NCI-H1417 (cell line): ENCODE data around the gene STAG1.
"Not testable (repeated sequence)": the region's sequence is repeated elsewhere in the genome, so short reads cannot be mapped to it uniquely, and the experiment has no call there.

Source experiments
- DNase-seq, 3 experiments: peaks; one replicate each; lab custom pipeline; 2025; lab: John Stamatoyannopoulos, UW

STAG1 gene

DNA sequence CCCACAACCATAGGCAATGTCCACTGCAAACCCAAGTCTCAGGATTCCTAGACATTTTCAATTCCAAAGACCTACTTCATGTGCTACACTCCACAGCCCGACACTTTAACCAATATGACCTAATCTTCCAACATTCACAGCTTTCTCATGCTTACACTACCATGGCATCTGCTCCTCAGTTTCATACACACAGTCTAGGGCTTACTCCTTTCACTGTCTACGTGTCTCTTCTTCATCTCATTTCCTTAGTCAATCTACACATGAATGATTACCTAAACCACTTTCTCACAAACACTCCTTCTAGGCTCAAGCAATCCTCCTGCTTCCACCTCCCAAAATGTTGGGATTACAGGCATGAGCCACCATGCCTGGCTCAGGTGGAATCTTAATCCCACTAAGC lies 106.3 kb downstream of the STAG1 start:
- no peak for DNase-seq

DNA sequence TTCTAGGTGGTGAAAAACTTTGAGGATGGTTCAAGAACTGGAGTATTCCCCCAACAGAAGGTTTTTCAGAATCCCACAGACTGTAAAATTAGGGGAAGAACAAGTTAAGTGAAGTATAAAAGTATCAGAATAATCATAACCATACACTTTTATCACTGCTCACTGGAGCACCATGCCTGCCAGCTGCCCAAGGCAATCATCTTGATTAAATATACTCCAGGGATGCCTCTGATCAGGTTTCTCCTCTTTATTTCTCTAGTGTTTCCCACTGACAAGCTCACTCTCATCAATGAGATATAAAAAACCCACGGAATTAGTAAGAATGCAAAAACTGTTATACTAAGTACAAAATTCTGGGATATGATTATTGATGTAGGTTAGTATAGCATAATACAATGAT lies 108.0 kb downstream of the STAG1 start:
- no peak for DNase-seq

DNA sequence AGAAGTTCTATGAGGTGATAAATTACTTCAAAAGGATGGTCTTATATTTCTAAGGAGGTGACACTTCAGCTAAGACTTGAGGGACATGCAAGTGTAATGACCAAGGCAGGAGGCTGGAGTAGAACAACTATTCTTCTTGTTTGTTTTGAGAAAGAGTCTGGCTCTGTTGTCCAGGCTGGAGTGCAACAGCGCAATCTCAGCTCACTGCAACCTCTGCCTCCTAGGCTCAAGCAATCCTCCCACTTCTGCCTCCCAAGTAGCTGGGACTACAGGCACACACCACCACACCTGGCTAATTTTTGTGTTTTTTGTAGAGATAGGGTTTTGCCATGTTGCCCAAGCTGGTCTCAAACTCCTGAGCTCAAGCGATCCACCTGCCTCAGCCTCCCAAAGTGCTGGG lies 108.8 kb downstream of the STAG1 start:
- DNase-seq = not testable (repeated sequence)

DNA sequence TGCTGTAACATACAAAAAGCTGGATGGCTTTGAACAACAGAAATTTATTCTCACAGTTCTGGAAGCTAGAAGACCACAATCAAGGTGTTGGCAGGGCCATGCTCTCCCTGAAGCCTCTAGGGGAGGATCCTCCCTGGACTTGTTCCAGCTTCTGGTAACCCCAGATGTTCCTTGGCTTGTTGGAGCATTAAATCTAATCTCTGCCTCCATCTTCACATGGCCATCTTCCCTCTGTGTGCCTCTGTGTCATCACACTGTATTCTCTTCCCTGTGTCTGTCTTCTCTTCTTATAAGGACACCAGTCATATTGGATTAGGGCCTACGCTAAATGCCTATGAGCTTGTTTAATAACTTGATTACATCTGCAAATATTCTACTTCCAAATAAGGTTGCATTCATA lies 109.5 kb downstream of the STAG1 start:
- no peak for DNase-seq

DNA sequence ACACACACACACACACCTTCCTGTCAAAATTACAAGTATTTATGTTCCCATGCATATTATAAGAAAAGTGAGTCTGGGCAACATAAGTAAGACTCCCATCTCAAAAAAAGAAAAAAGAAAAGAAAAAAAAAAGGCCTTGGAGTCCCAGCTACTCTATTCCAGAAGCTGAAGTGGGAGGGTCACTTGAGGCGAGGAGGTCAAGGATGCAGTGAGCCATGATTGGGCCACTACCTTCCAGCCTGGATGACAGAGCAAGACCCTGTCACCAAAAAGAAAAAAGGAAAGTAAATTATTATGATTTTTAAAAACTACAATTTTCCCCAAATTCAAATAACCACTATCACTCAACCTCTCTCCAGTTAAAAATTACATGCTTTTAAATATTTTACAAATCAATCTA lies 113.1 kb downstream of the STAG1 start:
- DNase-seq = no peak

DNA sequence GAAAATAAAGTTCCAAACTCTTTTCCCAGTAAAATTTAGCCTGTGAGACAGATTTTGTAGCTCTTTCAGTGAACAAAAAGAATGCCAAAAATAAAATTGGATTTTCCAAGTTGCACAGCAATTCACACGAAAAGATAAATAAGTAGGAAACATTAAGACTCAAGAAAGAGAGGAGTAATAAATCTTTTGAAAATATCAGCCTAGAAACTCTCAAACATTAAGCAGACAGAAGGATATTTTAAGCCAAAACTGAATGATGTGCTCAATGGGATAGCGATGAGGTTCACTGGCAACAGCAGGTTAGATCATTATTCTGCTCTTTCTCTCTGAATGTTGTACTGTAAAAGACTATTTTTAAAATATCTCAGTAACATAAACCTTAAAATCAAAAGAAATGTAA lies 115.0 kb downstream of the STAG1 start:
- DNase-seq = no peak

DNA sequence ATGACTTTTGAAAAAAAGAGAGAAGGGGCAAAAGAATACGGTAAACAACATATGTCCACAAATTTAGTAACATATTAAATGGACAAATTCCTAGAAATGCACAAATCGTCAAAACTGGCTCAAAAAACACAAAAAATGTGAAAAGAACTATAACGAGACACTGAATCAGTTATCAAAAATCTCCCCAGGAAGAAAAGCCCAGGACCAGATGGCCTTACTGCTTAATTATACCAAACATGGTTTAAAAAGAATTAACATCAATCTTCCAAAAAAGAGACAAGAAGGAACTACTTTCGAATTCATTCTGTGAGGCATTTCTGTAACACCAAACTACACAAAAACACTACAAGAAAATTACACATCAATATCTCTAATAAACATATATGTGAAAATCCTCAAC lies 117.4 kb downstream of the STAG1 start:
- DNase-seq = no peak

DNA sequence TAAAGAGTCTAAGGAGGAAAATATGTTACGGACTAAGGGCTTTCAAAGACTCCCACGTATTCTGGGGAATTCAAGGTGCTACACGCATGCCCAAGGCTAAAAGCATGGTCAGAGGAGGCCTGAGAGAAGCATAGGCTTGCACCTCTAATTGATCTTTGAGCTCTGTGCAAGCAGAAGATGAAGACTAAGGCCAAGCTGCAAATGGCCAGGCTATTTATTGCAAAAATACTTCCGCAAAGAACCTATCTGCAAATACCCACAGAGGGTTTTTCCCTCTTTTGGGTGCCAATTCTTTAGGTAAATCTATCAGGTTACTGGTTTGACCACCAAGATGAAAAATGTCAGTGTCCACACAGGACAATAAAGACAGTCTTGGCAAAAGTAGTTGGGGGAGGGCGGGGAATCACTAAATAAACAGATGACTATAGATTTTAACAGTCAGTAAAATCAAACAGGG lies 119.5 kb downstream of the STAG1 start:
- DNase-seq = no peak

DNA sequence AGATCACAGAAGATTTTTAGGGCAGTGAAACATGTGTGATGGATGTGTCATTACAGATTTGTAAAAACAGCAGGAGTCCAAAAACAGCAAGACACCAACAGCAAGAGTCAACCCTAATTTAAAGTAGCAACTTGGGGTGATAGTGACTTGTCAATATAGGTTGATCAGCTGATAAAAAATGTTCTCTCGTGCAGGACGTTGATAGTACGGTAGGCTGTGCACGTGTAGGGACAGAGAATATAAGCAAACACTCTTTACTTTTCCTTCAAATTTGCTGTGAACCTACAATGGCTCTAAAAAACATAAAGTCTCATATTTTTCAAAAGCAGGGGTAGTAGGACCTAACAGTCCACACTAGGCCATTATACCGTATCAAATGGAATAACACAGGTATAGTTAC lies 120.8 kb downstream of the STAG1 start:
- no peak for DNase-seq

DNA sequence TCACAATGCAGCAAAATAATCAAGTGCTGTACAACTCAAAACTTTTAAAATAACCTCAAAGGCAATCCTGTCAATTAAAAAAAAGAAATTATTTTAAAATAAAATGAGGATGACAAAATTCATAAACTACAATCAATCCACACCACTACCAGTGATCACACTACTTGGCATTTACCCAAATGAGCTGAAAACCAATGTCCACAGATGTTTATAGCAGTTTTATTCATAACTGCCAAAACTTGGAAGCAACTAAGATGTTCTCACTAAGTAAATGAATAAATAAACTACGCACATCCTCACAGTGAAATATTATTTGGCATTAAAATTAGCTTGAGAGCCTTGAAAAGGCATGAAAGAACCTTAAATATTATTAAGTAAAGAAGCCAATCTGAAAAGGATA lies 121.3 kb downstream of the STAG1 start:
- DNase-seq = no peak

DNA sequence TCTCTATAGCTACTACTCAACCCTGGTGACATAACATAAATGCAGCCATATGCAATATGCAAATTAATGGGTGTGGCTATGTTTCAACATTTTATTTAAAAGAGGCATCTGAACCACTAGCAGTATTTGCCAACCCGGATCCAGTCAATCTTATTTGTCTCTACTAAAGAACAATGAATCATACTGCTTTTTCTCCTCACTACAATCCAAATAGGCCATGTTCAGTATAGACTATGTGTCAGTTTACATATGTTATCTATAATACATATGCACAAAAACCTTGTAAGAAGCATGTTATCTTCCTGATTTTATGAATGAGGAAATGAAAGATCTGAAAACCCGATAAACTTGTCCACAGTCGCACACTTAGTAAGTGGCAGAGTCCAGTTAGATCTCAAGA lies 125.7 kb downstream of the STAG1 start:
- no peak for DNase-seq

DNA sequence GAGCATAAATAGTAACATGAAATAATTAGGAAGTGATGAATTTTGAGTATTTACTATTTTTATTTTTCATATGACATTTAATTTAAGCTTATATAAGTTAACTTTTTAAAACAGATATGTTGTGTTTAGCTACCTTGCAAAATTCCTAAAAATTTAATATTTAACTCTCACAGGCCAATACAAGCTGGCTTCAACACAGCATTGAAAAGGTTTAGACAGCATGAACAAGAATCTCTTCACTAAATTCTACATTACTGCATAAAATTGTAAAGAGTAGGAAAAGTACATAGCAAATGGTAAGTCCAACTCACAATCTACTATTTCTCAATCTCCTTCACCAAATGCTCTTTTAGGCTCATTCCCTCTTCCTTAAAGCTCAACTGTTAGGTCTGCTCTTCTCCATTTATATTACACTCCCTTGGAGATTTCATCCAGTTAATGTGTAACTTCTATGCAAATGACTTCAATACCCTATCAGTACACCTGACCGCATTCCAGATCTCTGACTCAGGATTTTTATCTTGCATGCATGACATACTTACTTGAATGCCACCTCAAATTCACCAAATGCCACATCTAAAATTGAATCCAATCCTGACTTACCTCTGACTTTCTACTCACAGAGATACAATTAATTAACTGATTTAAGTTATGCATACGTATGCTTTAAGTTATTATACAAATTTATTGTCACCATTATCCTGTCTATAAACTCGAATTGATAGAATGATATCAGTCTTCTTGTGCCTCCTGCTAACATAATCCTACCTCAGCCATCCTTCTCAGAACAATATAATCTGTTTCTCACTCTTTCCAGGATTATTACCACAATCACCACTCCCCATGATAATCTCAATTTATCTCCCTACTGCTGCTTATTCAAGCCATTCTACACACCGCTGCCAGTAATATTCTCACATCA lies 127.0 kb downstream of the STAG1 start:
- no peak for DNase-seq

DNA sequence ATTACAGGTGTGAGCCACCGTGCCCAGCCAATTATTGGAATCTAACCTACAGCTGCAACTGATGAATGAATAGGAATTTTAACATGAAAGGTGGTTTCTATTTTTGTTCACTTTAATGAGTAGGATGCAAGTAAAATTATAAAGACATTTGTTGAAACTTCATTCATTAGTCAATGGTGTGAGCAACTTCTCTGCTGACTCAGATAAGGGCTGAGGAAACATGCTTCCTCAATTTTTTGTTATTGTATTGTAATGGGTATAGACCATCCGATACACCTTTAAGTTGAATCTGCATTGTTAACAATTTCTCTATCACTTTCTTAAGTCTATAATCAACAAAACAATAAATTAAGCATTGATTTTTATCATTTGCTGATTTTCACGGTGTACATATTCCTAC lies 127.8 kb downstream of the STAG1 start:
- no peak for DNase-seq

DNA sequence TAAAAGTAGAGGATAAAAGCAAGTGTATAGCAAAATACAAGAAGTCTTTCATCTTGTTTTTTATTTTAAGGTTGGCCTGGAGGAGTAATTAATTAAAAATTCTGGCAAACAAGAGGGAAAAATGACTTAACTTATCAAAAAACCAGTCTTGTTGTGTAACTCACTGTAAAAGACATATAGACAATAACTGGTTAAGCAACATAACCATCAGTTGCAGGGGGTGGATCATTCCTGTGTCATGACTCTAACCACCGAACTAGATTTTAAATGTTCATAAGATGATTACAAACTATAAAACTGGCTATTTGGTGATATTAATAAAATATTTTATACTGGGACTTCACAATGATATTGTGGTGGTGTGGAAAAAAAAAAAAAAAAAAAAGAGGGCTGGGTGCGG lies 130.6 kb downstream of the STAG1 start:
- DNase-seq = no peak

DNA sequence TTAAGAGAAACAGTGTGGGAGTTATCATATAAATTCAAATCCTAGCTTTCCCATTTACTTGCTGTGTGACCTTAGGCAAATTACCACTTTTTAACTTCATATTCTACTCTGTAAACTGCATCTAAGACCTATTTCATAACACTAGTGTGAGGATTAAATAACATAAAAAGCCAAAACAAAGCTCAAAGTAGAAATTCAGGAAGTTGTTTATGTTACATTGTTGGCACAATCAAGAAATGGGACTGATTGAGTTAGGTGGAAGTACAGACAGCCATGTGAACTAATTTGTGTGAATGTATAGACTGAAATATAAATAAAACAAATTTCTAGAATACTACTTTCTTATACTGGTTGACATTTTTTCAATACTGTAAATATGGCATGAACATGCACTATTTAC lies 131.7 kb downstream of the STAG1 start:
- no peak for DNase-seq

DNA sequence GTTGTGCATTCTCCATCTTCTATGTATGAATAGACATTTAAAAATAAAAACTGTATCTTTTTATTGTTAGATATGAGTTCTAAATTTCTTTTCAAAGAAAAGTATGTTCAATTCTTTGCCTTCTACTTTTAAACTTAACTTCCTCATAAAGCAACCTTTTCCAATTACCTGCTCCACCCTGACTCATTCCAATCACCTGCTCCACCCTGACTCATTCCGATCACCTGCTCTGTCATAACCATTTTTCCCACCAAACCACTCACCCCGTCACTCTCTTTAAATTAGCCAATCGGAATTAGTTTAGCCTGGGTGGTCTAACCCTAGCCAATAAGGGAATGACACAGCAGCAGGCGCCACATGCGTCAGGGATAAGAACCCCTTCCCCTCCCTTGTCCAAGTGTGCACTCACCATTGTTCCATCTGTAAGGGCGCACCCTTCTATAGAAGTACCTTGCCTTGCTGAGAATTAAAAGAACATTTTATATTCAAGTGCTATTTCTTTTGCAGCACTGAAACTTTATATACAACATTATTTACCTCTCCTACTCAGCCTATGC lies 134.1 kb downstream of the STAG1 start:
- not testable (repeated sequence) for DNase-seq

DNA sequence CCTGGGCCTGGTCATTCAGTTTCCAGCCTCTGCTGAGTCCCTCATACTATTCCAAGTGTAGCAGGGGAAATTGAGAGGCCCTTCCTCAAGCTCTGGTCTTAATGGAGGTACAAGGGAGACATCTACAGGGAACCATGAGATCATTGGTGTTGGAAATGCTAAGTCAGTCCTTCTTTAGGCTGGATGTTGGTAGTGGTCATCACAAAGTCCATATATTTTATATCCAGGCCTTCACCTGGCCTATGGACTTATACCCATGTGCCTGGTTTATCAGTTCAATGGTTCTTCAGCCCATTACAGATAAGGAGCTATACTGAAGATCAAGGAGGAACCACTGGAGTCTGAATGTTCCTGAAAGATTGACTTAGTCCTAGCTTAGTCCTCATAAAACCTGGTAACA lies 135.0 kb downstream of the STAG1 start:
- no peak for DNase-seq

DNA sequence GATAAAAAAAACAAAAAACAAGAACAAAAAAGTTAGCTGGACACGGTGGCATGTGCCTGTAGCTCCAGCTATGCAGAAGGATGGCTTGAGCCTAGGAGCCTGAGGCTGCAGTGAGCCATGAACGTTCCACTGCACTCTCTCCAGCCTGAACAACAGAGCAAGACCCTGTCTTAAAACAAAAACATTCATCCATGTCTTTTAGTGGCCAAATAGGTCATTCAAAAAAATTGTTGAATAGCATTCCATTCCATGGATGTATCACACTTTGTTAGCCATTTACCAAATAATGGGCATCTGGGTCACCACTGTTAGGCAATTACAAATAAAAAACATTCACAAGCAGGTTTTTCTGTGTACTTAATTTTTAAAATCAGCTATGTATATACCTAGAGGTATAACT lies 139.7 kb downstream of the STAG1 start:
- no peak for DNase-seq

DNA sequence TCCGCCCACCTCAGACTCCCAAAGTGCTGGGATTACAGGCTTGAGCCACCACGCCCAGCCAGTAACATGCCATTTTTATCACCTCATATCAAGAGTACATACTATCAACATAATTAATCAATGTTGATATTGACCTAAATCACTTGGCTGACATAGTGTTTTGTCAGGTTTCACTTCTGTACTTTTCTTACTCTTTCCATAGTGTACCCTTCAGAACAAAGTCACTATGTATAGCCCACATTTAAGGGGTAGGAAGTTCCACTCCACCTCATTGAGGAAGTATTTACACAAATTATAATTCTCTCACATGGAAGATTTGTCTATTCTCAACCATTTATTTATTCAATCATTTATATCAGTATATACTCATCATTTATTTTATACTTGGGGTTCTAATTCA lies 145.2 kb downstream of the STAG1 start:
- DNase-seq = no peak

DNA sequence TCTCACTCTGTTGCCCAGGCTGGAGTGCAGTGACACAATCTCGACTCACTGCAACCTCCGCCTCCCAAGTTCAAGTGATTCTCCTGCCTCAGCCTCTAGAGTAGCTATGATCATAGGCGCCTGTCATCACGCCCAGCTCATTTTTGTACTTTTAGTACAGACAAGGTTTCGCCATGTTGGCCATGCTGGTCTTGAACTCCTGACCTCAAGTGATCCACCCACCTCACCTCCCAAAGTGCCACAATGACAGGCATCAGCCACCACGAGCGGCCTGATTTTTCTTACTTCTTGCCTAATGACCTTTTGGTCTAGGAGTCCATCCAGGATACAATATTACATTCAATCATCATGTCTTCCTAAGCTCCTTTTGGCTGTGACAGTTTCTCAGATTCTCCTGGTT lies 146.0 kb downstream of the STAG1 start:
- not testable (repeated sequence) for DNase-seq

DNA sequence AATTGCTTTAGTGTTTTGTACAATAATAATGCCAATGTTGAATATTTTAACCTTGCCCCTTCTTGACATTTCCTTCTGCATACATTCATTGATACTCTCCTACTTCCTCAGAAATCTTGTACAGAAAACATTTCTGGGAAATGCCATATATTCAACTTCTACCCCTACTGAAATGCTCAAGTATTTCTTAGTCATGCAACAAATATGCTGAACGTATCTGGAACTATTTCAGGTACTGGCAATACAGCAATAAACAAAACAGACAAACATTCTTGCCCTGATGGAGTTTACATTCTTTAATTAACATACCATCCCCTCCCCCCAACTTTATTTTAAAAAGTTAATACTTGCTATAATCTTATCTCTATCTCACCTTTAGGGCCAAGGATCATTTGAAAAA lies 147.2 kb downstream of the STAG1 start:
- no peak for DNase-seq

DNA sequence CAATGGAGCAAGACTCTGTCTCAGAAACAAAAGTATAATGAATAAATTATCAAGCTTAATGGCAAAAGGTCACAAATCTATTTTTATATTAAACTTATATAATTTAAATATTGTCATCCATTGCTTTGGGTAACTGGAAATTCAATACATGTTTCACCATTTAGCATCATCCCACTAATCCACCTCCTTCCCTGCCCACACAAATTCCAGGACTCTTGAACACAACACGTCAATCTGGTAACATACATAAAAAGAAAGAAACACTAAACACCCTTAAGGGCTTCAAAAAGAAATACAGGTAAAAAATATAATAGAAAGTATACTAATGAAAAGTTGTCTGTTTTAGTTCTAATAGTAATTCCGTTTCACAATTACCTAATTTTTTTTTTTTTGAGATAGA lies 149.4 kb downstream of the STAG1 start:
- no peak for DNase-seq

DNA sequence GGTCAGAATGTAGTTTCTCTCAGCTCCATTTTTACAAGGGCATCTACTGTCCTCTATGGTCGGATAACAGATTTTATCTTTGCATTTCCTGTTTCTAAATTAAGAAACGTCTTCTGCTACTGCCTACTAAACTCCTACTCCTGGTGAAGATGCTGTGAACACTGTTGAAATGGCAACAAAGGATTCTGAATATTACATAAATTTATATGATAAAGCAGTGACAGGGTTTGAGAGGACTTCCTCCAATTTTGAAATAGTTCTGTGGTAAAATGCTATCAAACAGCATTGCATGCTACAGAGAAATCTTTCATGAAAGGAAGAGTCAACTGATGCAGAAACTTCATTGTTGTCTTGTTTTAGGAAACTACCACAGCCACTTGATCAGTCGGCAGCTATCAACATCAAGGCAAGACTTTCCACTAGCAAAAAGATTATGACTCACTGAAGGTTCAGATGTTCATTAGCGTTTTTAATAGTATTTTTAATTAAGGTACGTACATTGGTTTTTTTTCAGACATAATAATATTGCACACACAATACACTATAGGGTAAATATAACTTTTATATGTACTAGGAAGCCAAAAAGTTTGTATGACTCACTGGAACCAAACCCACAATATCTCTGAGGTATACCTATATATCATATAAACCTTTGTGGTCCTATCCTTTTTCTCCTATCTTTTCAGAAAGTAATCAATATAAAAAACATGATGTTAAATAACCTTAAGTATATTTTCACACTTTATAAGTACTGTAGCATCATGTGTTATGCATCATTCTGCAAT lies 156.1 kb downstream of the STAG1 start:
- DNase-seq = no peak
